IPS DF 19.7 (cell line): ENCODE data around the gene TPCN2.
A peak's percentile ranks its signal among the peaks of the same experiment; 100 is the strongest.

Source experiments
- DNase-seq: peaks from one replicate; pipeline ENCODE4 v3.0.0-alpha.2; 2013; ENCODE audit warnings: low read depth, low spot score

The TPCN2 gene

DNA sequence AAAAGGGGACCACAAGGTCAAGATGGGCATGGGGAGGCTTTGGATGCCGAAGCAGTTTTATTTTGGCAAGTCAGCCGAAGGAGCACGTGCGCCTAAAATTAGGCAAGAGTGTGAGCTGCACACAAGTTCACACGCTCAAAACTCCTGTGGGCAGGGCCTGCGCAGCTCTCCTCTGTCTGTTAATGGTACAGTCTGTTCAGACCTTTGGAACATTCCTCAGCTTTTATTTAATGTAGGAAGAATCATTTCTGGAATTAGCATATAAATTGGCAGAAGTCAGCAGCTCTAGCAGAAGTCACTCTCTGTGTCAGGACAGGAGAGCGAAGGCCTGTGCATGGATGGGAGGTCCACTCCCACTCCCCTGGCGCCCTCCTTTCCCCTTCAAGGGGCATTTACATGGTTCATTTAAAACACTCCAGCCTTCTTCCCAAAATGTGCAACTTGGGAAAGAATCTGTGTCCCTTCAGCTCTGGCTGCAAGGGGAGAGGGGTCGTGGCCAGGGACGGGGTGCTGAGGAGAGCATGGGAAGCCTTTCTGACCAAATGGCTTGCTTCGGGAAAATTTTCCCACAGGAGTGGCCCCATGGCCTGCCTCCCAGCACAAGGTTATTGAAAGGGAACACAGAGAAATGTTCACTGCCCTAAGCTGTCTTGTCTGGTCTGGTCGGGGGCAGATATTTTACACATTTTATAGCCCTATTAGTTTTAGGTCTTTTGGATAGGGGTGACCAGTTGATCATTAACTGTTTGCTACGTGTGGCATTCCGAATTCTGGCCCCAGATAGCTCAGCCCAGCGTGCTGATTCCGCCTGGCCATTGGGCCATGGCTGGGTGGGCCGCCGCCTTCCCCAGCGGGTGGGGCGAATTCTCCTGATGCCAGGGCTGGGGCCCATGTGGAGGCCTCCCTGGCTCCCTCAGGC, 63.2 kb downstream of the TPCN2 start:
- no peak for DNase-seq

- DNase-seq = no peak
Measured at GRCh38 chr11:69113226-69113625, 64.5 kb downstream of the TPCN2 start.

DNA sequence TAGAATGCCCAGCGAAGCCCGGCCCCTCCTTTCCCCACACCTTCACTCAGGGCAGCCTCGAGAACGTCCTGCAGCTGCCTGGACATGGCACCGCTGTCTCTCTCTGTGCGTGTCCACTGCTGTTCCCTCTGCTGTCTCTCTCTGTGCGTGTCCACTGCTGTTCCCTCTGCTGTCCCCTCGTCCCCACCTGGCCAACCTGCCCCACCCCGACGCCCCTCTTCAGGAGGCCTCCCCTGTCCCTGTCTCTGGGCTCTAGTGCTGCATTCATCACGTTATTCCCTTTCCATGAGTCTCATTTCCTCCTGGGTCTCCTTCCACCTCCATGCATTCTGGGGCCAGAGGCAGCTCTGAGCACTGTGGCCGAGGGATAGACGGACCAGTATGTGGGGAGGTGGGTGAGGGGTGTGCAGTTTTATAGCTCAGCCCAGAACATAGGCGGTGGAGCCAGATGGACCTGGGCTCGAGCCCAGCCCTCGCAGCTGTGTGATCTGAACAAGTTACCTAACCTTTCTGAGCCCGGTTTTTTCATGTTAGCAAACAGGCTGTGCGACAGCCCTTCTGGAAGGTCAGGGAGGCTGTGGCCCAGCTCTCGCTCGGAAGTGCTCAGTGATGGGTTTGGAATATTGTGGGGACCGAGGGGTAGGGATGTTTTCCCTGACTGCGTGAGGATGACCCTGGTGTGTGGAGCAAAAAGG, 65.1 kb downstream of the TPCN2 start:
- DNase-seq = no peak

DNA sequence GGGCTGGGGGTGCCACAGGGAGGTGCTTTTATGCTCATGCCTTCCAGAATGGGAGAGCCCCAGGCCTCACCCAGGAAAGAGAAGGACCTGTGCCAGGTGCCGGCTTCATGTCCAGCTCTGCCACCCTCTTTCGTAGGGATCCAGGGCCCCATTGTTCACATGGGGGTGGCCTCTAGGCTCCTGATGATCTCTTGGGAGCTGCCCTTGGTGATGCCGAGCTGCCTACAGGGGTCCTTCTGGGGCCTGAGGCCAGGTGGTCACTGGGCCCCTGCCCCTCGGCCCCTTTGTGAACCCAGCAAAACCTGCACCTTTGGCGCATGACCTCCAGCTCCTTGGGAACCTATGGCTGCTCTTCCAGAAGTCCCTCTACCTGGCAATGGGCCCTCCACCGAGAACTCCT, 65.6 kb downstream of the TPCN2 start:
- no peak for DNase-seq

GRCh38 chr11:69114811-69115523, 66.2 kb downstream of the TPCN2 start:
- DNase-seq = no peak

DNA sequence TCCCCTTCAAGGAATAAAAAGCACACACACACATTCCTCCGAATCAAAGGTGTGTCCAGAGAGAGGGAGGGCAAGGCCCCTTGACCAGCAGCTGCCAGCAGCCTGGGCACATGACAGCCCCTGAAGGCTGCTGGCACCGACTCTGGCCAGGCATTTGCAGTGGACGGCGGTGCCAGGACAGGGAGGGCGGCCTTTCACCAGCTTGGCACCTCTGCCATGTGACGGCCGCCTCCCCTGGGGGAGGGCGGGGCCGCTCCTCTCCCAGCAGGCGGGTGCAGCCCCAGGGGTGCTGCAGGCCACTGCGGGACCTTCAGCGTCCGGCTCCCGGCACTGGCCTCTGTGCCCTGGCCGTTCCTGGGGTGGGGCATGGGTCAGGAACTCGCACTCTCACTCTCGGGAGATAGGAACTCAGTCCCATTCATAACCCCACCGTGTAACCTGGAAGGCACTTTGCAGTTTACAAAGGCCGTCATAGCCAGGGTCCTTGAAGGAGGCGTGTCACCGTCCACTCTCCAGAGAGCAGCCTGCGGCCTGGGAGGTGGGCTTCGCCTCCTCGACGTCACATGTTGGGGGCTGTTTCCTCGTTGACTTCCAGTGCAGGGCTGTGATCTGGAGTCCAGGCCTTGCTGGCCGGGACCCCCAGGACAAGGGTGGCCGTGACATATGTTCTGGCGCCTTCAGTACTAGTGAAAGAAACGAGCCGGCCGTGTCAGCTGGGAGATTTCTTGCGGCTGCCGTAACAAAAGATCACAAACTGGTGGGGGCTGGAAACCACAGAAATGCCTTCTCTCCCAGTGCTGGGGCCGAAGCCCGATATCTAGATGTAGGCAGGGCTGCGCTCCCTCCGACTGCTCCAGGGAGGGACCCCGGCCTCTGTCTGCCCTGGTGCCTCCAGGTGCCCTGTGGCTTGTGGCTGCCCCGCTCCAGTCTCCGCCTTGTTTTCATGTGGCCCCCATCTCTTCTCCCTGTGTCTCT, 67.1 kb downstream of the TPCN2 start:
- DNase-seq = no peak

DNA sequence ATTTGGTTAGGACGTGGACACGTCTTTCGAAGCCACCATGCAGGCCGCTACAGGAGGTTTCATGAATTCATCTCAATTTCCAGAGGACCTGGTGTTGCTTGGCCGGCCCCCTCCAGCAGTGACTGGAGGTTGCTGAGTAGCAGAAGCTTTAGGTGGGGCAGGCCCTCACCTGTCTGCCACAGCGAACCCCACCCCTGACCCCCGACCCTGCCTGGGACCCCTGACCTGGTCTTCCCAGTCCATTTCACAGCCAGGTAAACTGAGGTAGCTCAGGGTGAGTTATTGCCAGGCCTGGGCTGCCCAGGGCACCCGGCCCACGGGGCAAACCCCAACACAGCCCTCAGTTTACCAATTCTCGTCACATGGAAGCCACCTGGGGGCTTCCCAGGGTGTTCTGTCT, 67.9 kb downstream of the TPCN2 start:
- no peak for DNase-seq

GRCh38 chr11:69119190-69119589, 70.5 kb downstream of the TPCN2 start:
- no peak for DNase-seq

DNA sequence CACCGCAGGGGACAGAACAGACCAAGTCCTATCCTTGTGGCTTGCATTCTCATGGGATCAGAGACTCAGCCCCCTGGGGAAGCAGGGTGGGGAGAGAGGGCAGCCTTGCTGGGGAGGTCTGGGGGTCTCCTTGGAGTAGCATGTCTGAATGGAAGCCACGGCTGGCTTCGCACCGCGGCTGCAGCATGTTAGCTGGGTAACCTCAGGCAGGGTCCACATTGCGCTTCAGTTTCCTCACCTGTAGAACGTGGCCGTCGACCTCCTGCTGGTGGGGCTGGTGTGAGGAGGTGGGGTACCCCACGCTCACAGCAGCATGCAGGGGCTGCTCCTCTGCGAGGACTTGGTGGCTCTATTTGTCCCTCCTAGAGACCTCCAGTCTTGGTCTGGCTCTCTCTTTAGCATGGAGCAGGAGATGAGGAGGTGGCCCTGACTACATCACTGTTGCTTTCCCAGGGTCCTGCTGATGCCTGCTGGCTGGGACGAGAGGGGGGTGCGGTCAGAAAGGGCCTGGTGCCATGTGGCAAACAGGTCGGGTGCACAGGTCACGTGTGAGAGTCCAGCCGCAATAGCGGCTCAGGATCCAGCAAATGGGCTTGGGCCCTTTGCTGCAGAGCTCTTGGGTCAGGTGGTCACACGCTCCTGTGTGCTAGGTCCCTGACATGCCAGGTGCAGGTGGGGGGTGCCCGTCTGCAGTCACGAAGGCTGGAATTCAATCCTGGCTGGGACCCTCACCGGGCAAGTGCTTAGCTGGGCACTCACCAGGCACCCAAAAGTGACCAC, 71.6 kb downstream of the TPCN2 start:
- DNase-seq = no peak

- no peak for DNase-seq
Measured at GRCh38 chr11:69121021-69121420, 72.3 kb downstream of the TPCN2 start.

GRCh38 chr11:69121621-69122325, 73.0 kb downstream of the TPCN2 start:
- DNase-seq = no peak

DNA sequence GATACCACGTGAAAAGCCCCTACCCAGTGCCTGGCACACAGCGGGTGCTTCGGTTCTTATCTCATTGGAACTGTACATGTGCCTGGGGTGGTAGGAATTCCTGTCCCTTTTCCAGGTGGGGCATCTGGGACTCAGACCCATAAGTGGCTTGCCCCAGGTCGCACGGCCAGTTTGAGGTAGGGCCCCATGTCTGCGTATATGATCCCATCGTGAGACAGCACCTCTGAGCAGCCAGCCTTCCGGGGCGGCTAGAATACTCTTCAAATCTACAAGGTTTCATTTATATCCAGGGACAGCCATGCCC, 73.5 kb downstream of the TPCN2 start:
- no peak for DNase-seq

DNA sequence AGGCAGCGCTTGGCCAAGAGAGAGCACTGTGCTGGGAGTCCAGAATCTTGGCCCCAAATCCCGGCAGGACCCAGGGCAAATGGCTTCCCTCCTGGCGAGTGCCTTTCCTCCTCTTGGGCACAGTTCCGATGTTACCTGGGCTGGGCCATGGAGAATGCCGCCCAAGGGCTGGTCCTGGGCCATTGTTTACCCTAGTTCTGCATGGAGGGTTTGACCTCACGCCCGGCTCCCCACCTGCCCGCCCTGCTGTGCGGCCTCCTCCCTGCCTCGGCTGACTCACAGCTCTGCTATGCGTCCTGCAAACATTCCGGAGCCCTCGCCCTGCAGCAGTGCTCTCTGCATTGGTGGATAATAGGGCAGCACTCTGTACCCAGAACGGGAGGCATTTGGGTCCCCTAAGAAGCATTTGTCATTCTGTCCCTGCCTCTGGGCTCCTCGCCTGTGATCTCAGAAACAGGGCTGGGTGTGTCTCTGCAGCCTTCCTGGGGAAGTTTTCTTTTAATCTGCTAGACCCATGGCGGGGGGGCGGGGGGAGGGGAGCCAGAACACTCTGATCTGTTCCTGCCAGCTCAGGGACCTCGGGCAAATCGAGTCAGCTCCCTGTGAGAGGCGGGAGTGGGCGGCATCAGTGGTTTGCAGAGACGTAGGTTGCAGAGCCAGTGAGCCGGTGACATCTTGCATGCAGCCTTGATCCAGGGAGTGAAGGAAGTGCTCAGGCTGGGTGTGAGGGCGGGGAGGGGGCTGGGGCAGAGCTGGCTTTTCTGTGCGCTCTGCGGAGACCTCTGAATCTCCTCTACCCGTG, 74.1 kb downstream of the TPCN2 start:
- DNase-seq = peak; percentile 87

- DNase-seq = no peak
Measured at GRCh38 chr11:69123593-69124545, 75.1 kb downstream of the TPCN2 start.

GRCh38 chr11:69125861-69126260, 77.1 kb downstream of the TPCN2 start:
- no peak for DNase-seq

DNA sequence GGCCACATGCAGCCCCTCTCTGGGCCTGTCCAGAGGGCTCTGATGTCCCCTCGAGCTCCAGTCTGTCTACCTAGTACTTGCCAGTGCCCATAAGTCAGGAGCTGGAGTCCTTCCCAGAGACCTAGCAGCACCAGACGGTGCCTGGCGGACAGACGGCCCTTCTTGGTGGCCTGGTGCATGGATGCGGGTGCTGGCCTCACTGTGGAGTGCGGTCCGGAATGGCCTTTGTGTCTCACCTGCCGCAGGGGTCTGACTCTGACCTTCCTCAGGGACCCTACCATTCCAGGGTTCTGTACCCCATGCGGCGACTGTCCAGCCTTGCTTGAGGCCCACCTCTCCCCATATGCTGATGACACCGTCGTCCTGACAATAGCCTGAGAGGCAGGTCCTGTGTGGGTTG, 77.6 kb downstream of the TPCN2 start:
- DNase-seq = no peak

DNA sequence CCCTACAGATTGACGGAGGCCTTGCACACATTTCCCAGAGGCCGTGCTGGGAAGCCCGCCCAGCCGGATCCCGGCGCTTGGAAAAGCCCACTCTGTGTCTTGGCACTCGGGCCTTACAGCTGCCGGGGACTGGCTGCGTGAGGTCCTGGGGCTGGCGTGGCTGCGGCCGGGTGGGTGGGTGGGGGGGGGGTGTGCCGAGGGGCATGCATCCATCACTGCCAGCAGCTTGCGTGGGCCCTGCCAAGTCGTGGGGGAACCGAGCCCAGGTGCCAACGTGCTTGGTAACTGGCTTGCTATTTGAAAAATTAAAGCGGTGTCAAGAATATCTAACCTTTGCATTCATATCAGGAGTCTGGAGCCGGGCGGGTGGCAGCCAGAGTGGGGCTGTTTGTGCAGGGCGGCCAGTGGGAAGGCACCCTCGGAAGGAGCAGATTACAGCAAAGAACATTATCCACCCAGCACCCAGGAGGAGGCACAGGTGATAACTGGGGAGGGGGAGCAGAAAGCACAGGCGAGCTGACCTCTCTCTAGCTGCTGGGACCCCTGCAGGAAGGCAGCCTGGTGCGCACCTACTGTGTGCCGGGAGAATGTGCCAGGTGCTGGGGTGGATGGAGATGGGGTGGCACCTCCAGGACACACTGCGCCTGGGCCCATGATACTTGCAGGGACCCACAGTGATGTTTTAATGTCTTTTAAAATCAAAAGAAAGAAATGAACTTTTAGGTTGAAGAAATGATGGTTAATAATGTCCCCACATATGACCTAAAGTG, 78.5 kb downstream of the TPCN2 start:
- no peak for DNase-seq
